Neural progenitor cell (in vitro differentiated cells): ENCODE data around the gene BCAP31. TPM values are rescaled to one million over a fixed set of nuclear protein-coding genes. Genes with fewer than 3 reads are reported as not detected.

ENCODE experiments used
- DNase-seq: peaks from one replicate; pipeline ENCODE4 v3.0.0-alpha.2; 2016; ENCODE audit warnings: low spot score
- H2AFZ ChIP-seq: fragments of 200-600 bp; sonication (generic); replicated peaks from 2 replicates; pipeline ENCODE4 v1.6.1; 2016; ENCODE audit warnings: antibody characterized with exemption
- H3F3A ChIP-seq: fragments of 200-600 bp; sonication (generic); 2 replicates; pipeline ENCODE4 v1.6.1; 2016; ENCODE audit warnings: antibody characterized with exemption, low read depth
- H3K27ac ChIP-seq: fragments of 200-600 bp; sonication (generic); 2 replicates; pipeline ENCODE4 v1.5.1; 2016; ENCODE audit warnings: mild to moderate bottlenecking
- H3K27me3 ChIP-seq: fragments of 200-600 bp; sonication (generic); 2 replicates; pipeline ENCODE4 v1.6.1; 2016; ENCODE audit warnings: mild to moderate bottlenecking, moderate library complexity
- H3K36me3 ChIP-seq: fragments of 200-600 bp; sonication (generic); 2 replicates; pipeline ENCODE4 v1.5.1; 2016
- H3K4me1 ChIP-seq: fragments of 200-600 bp; sonication (generic); 2 replicates; pipeline ENCODE4 v1.6.1; 2016; ENCODE audit warnings: mixed run types
- H3K4me2 ChIP-seq: fragments of 200-600 bp; sonication (generic); 2 replicates; pipeline ENCODE4 v1.6.1; 2016
- H3K4me3 ChIP-seq: fragments of 200-600 bp; sonication (generic); 2 replicates; pipeline ENCODE4 v1.5.1; 2016
- H3K79me2 ChIP-seq: fragments of 200-600 bp; sonication (generic); 2 replicates; pipeline ENCODE4 v1.6.1; 2016; ENCODE audit warnings: low read depth
- H3K9ac ChIP-seq: fragments of 200-600 bp; sonication (generic); 2 replicates; pipeline ENCODE4 v1.6.1; 2016
- H3K9me3 ChIP-seq: fragments of 200-600 bp; sonication (generic); 2 replicates; pipeline ENCODE4 v1.5.1; 2016; ENCODE audit warnings: low read depth
- H4K20me1 ChIP-seq: fragments of 200-600 bp; sonication (generic); 2 replicates; pipeline ENCODE4 v1.6.1; 2016; ENCODE audit warnings: low read depth
- H3K27ac Mint-ChIP-seq: 3 replicates; pipeline ENCODE4 v1.8.0; 2021; ENCODE audit warnings: mixed read lengths
- H3K27me3 Mint-ChIP-seq: 2 replicates; pipeline ENCODE4 v1.8.0; 2022; ENCODE audit warnings: low read depth, mild to moderate bottlenecking, inconsistent platforms, moderate library complexity, mixed read lengths; ENCODE audit not compliant: insufficient read depth
- H3K36me3 Mint-ChIP-seq: 3 replicates; pipeline ENCODE4 v1.8.0; 2021; ENCODE audit warnings: mixed read lengths
- H3K4me1 Mint-ChIP-seq: 3 replicates; pipeline ENCODE4 v1.8.0; 2021; ENCODE audit warnings: mixed read lengths
- H3K4me3 Mint-ChIP-seq: 3 replicates; pipeline ENCODE4 v1.8.0; 2021; ENCODE audit warnings: mild to moderate bottlenecking, moderate library complexity, mixed read lengths
- H3K9me3 Mint-ChIP-seq: 3 replicates; pipeline ENCODE4 v1.8.0; 2020; ENCODE audit warnings: mixed read lengths
- EZH2 ChIP-seq: fragments of 200-600 bp; sonication (generic); IDR thresholded peaks from 2 replicates; pipeline ENCODE4 v1.6.1; 2017; ENCODE audit warnings: antibody characterized with exemption, mild to moderate bottlenecking, moderate library complexity
- EZH2phosphoT487 ChIP-seq: fragments of 200-600 bp; sonication (generic); IDR thresholded peaks from 2 replicates; pipeline ENCODE4 v1.6.1; 2017; ENCODE audit warnings: antibody characterized with exemption
- total RNA-seq: library from RNA; depleted of rRNA; stranded (reverse); fragments of >200 nt; gene quantifications from 2 replicates; pipeline ENCODE4 v1.2.3, GENCODE V29; 2015; ENCODE audit warnings: low replicate concordance
- TF ChIP-seq, protein P1 (sequence below): fragments of 200-600 bp; sonication (generic); IDR thresholded peaks from 2 replicates; pipeline ENCODE4 v1.5.1; 2017; ENCODE audit warnings: antibody characterized with exemption, mild to moderate bottlenecking

Gene BCAP31
- total RNA-seq, 1 donor from 2014 or later = 52.5 TPM

DNA sequence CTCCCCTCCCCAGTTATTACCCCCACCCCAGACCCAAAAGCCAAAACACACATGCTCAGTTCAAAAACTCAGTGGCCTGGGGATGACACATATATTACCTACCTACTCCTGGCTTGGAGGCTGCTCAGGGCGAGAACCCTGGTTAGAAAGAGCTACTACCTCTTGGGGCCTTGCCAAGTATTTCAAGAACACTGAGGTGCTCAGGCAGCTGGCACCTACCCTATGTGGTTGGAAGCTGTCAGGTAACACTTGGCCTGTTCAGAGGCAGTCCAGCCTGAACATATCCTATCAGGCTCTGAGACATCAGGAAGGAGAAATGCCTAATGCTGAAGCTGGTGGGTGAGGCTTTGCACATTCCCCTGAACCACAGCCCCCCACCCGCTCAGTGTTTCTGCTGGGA, 4.9 kb downstream of the BCAP31 start:
- H3K4me3 Mint-ChIP-seq = no peak overlapping the region
- no peak overlapping the region for H3K9ac ChIP-seq
- H2AFZ ChIP-seq = no peak overlapping the region
- H4K20me1 ChIP-seq = peaks cover 21% of the 10 kb centered on the region
- H3K9me3 Mint-ChIP-seq = peaks cover 7% of the 10 kb centered on the region
- H3K36me3 Mint-ChIP-seq = peaks cover 13% of the 10 kb centered on the region
- peaks cover 3% of the 10 kb centered on the region for H3K36me3 ChIP-seq
- H3K27me3 ChIP-seq = no peaks in the 10 kb centered on the region
- H3F3A ChIP-seq = no peaks in the 10 kb centered on the region
- H3K27ac Mint-ChIP-seq = no peak overlapping the region
- H3K27ac ChIP-seq = no peak overlapping the region
- peaks cover 6% of the 10 kb centered on the region for H3K27me3 Mint-ChIP-seq
- peaks cover 8% of the 10 kb centered on the region for H3K4me1 ChIP-seq
- no peak overlapping the region for H3K4me3 ChIP-seq
- no peak overlapping the region for H3K4me2 ChIP-seq
- H3K4me1 Mint-ChIP-seq = peaks cover 3% of the 10 kb centered on the region
- no peaks in the 10 kb centered on the region for H3K9me3 ChIP-seq
- DNase-seq = no peak
- H3K79me2 ChIP-seq = peaks cover 21% of the 10 kb centered on the region
- no peak for TF ChIP-seq EZH2phosphoT487
- TF ChIP-seq EZH2 = no peak
- TF ChIP-seq, protein P1, sequence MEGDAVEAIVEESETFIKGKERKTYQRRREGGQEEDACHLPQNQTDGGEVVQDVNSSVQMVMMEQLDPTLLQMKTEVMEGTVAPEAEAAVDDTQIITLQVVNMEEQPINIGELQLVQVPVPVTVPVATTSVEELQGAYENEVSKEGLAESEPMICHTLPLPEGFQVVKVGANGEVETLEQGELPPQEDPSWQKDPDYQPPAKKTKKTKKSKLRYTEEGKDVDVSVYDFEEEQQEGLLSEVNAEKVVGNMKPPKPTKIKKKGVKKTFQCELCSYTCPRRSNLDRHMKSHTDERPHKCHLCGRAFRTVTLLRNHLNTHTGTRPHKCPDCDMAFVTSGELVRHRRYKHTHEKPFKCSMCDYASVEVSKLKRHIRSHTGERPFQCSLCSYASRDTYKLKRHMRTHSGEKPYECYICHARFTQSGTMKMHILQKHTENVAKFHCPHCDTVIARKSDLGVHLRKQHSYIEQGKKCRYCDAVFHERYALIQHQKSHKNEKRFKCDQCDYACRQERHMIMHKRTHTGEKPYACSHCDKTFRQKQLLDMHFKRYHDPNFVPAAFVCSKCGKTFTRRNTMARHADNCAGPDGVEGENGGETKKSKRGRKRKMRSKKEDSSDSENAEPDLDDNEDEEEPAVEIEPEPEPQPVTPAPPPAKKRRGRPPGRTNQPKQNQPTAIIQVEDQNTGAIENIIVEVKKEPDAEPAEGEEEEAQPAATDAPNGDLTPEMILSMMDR = no peak

DNA sequence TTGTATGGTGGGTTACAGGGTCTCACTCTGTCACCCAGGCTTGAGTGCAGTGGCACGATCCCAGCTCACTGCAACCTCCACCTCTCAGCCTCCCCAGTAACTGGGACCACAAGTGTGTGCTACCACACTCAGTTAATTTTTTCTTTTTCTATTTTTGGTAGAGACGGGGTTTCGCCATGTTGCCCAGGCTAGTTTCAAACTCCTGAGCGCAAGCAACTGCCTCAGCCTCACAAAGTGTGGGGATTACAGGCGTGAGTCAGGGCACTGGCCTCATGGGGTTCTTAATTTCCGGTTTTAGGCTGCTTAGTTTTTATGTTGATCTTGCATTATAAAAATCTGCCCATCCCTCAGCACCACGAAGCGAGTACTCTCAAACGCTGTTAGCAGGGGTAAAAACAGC, 6.7 kb downstream of the BCAP31 start:
- no peak overlapping the region for H3K27ac Mint-ChIP-seq
- Histone ChIP-seq H3K27me3 (no peaks in the 10 kb centered on the region), H3K9me3 (no peaks in the 10 kb centered on the region), H3K79me2 (peaks cover 9% of the 10 kb centered on the region), H3K4me3 (no peak overlapping the region), H3K9ac (no peak overlapping the region), H4K20me1 (peaks cover 9% of the 10 kb centered on the region), H2AFZ (no peak overlapping the region), H3K36me3 (peaks cover 3% of the 10 kb centered on the region), H3K4me2 (no peak overlapping the region), H3K4me1 (peaks cover 5% of the 10 kb centered on the region), H3K27ac (no peak overlapping the region), H3F3A (no peaks in the 10 kb centered on the region)
- no peaks in the 10 kb centered on the region for H3K4me1 Mint-ChIP-seq
- H3K27me3 Mint-ChIP-seq = peaks cover 11% of the 10 kb centered on the region
- H3K36me3 Mint-ChIP-seq = peaks cover 20% of the 10 kb centered on the region
- TF ChIP-seq EZH2phosphoT487 (no peak), EZH2 (no peak)
- TF ChIP-seq, protein P1 = no peak
- no peak overlapping the region for H3K4me3 Mint-ChIP-seq
- H3K9me3 Mint-ChIP-seq = peaks cover 5% of the 10 kb centered on the region
- DNase-seq = no peak

DNA sequence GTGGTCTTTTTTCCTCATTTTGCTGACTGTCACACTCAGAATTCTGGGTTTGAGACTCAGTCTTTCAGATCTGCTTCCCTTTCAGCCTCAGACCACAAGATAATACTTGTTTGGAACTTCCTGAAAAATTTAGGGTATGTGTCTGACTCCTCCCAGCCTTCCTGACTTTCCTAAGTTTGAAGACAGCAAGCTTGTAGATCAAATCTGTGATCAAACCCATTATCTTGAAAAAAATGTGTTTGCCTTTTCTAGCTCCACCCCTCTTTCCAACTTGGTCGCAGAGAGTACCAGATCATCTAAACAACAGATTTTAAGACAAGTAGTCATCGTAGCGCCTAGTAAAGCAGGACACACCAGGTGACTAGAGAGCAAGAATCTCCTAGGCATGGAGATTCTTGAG, 9.9 kb downstream of the BCAP31 start:
- Histone ChIP-seq H3K9me3 (no peaks in the 10 kb centered on the region), H3K36me3 (no peaks in the 10 kb centered on the region), H3K79me2 (no peaks in the 10 kb centered on the region), H3K27ac (no peak overlapping the region), H3K4me1 (no peaks in the 10 kb centered on the region), H3F3A (no peaks in the 10 kb centered on the region), H3K9ac (no peak overlapping the region), H2AFZ (no peak overlapping the region), H3K4me2 (no peak overlapping the region), H4K20me1 (no peaks in the 10 kb centered on the region), H3K27me3 (no peaks in the 10 kb centered on the region), H3K4me3 (no peak overlapping the region)
- no peak for DNase-seq
- H3K4me1 Mint-ChIP-seq = no peaks in the 10 kb centered on the region
- H3K27me3 Mint-ChIP-seq = peaks cover 12% of the 10 kb centered on the region
- no peak overlapping the region for H3K27ac Mint-ChIP-seq
- H3K4me3 Mint-ChIP-seq = no peak overlapping the region
- H3K9me3 Mint-ChIP-seq = peaks cover 17% of the 10 kb centered on the region
- H3K36me3 Mint-ChIP-seq = peaks cover 15% of the 10 kb centered on the region
- no peak for TF ChIP-seq EZH2
- no peak for TF ChIP-seq EZH2phosphoT487
- TF ChIP-seq, protein P1 = no peak
